Endodermal cell (in vitro differentiated cells): ENCODE results near the gene A2ML1. TPM values are rescaled to one million over a fixed set of nuclear protein-coding genes. Genes with fewer than 3 reads are reported as not detected.

Experiments
- DNase-seq: peaks from one replicate; pipeline ENCODE4 v3.0.0-alpha.2; 2017
- H3K27ac ChIP-seq: 2 replicates; pipeline ENCODE4 v1.5.1; 2013; ENCODE audit warnings: mild to moderate bottlenecking, low read depth, low read length, moderate library complexity
- H3K27me3 ChIP-seq: 2 replicates; pipeline ENCODE4 v1.6.1; 2013; ENCODE audit warnings: mild to moderate bottlenecking, low read length, moderate library complexity; ENCODE audit not compliant: insufficient read depth, control insufficient read depth, poor library complexity, severe bottlenecking
- H3K36me3 ChIP-seq: 2 replicates; pipeline ENCODE4 v1.7.0; 2013; ENCODE audit warnings: mild to moderate bottlenecking, low read length, moderate library complexity; ENCODE audit not compliant: control insufficient read depth, insufficient read depth
- H3K4me1 ChIP-seq: one replicate; pipeline ENCODE4 v1.7.0; 2013; ENCODE audit warnings: low read length; ENCODE audit not compliant: control insufficient read depth, insufficient read depth
- H3K4me3 ChIP-seq: 2 replicates; pipeline ENCODE4 v1.5.1; 2013; ENCODE audit warnings: mild to moderate bottlenecking, low read length, moderate library complexity
- H3K9ac ChIP-seq: 2 replicates; pipeline ENCODE4 v1.6.1; 2013; ENCODE audit warnings: mild to moderate bottlenecking, low read length, moderate library complexity; ENCODE audit not compliant: poor library complexity, severe bottlenecking; ENCODE audit errors: extremely low read depth
- H3K9me3 ChIP-seq: 2 replicates; pipeline ENCODE4 v1.6.1; 2013; ENCODE audit warnings: mild to moderate bottlenecking, low read length, moderate library complexity; ENCODE audit not compliant: control insufficient read depth
- H3K27ac Mint-ChIP-seq: 2 replicates; pipeline ENCODE4 v1.8.0; 2020; ENCODE audit warnings: mixed read lengths
- H3K27me3 Mint-ChIP-seq: 2 replicates; pipeline ENCODE4 v1.8.0; 2021; ENCODE audit warnings: mild to moderate bottlenecking, mixed read lengths; ENCODE audit not compliant: insufficient read depth
- H3K36me3 Mint-ChIP-seq: 2 replicates; pipeline ENCODE4 v1.8.0; 2020; ENCODE audit warnings: low read depth, mixed read lengths
- H3K4me1 Mint-ChIP-seq: 2 replicates; pipeline ENCODE4 v1.8.0; 2020; ENCODE audit warnings: mixed read lengths
- H3K4me3 Mint-ChIP-seq: 2 replicates; pipeline ENCODE4 v1.8.0; 2020; ENCODE audit warnings: mild to moderate bottlenecking, moderate library complexity, mixed read lengths
- H3K9me3 Mint-ChIP-seq: 2 replicates; pipeline ENCODE4 v1.8.0; 2020; ENCODE audit warnings: mild to moderate bottlenecking, mixed read lengths
- CTCF ChIP-seq: fragments of 200-600 bp; sonication (generic); conservative IDR thresholded peaks from 2 replicates; pipeline ENCODE4 v1.5.0; 2021; ENCODE audit warnings: antibody characterized with exemption, mild to moderate bottlenecking
- WGBS, 2 experiments: methylation state at CpG; one replicate each; pipeline versions ENCODE4 v1.1.5 to v1.1.7; 2013; ENCODE audit warnings: missing lambda C conversion rate in 2 of 2, mixed read lengths in 1 of 2; ENCODE audit not compliant: insufficient coverage in 1 of 2, insufficient read length in 1 of 2; 5-methylcytosine and 5-hydroxymethylcytosine counted together
- total RNA-seq, 2 donors: library from RNA; stranded (reverse); fragmentation: NEBNext Ultra II Directional in 1 of 2; extraction: Animal tissue kit (Norgen Biotek cat#: 25700) in 1 of 2; gene quantifications; 2 replicates in 1 of 2; 3 replicates in 1 of 2; pipeline ENCODE4 v1.2.1, GENCODE V29; 2021

A2ML1 gene
- total RNA-seq, 2 donors from 2014 or later: 7.1 to 11.6 TPM

GRCh38 chr12:8828257-8829124, 6.1 kb downstream of the A2ML1 start:
- Histone ChIP-seq H3K4me3 (no peak overlapping the region), H3K9ac (no peak overlapping the region), H3K36me3 (no peaks in the 10 kb centered on the region), H3K9me3 (peaks cover 17% of the 10 kb centered on the region), H3K27ac (no peak overlapping the region), H3K27me3 (no peaks in the 10 kb centered on the region), H3K4me1 (no peaks in the 10 kb centered on the region)
- Mint-ChIP-seq H3K27me3 (no peaks in the 10 kb centered on the region), H3K4me1 (peaks cover 42% of the 10 kb centered on the region), H3K4me3 (no peak overlapping the region), H3K9me3 (peaks cover 18% of the 10 kb centered on the region), H3K36me3 (peaks cover 10% of the 10 kb centered on the region), H3K27ac (peak overlapping the region; percentile 9)
- DNase-seq: peak; percentile 73
- no peak for TF ChIP-seq CTCF
- 84 to 85% methylated on average over 6 to 9 of the region's 9 CpGs for WGBS, 2 experiments

- peaks cover 17% of the 10 kb centered on the region for H3K9me3 ChIP-seq
- Mint-ChIP-seq H3K9me3 (peaks cover 18% of the 10 kb centered on the region), H3K27ac (peak overlapping the region; percentile 9), H3K4me1 (peaks cover 43% of the 10 kb centered on the region), H3K4me3 (no peak overlapping the region), H3K27me3 (no peaks in the 10 kb centered on the region), H3K36me3 (peaks cover 10% of the 10 kb centered on the region)
- H3K27me3 ChIP-seq: no peaks in the 10 kb centered on the region
- H3K9ac ChIP-seq: no peak overlapping the region
- DNase-seq: peak; percentile 67
- no peak overlapping the region for H3K4me3 ChIP-seq
- H3K27ac ChIP-seq: no peak overlapping the region
- no peaks in the 10 kb centered on the region for H3K4me1 ChIP-seq
- no peak for TF ChIP-seq CTCF
- no peaks in the 10 kb centered on the region for H3K36me3 ChIP-seq
- WGBS, 2 experiments: 83 to 84% methylated on average over 4 to 5 of the region's 5 CpGs
Observed at GRCh38 chr12:8829125-8829518, 6.7 kb downstream of the A2ML1 start.

GRCh38 chr12:8829621-8830020, 7.2 kb downstream of the A2ML1 start:
- Mint-ChIP-seq H3K9me3 (peaks cover 18% of the 10 kb centered on the region), H3K27me3 (no peaks in the 10 kb centered on the region), H3K27ac (peak overlapping the region; percentile 16), H3K4me1 (peaks cover 47% of the 10 kb centered on the region), H3K36me3 (peaks cover 10% of the 10 kb centered on the region), H3K4me3 (no peak overlapping the region)
- no peaks in the 10 kb centered on the region for H3K4me1 ChIP-seq
- WGBS, 2 experiments: 92 to 95% methylated on average over 7 of the region's 7 CpGs
- no peak for TF ChIP-seq CTCF
- no peaks in the 10 kb centered on the region for H3K27me3 ChIP-seq
- H3K36me3 ChIP-seq: no peaks in the 10 kb centered on the region
- no peak for DNase-seq
- H3K4me3 ChIP-seq: no peak overlapping the region
- peaks cover 15% of the 10 kb centered on the region for H3K9me3 ChIP-seq
- no peak overlapping the region for H3K27ac ChIP-seq
- no peak overlapping the region for H3K9ac ChIP-seq
